GM18870 (cell line): ENCODE measurements around the gene SBF2.
"Not testable (repeated sequence)": the region's sequence is repeated elsewhere in the genome, so short reads cannot be mapped to it uniquely, and the experiment has no call there.

ENCODE experiments used
- ATAC-seq: cut with Tn5 transposase; IDR thresholded peaks from one replicate; pipeline ENCODE4 v1.9.1; 2021; ENCODE audit warnings: moderate library complexity; ENCODE audit not compliant: unreplicated experiment

Gene SBF2

GRCh38 chr11:10272132-10272531, 21.9 kb downstream of the SBF2 start:
- ATAC-seq = no peak

GRCh38 chr11:10268746-10269488, 25.1 kb downstream of the SBF2 start:
- no peak for ATAC-seq

- no peak for ATAC-seq
Measured at GRCh38 chr11:10267821-10268220, 26.2 kb downstream of the SBF2 start.

GRCh38 chr11:10265936-10266335, 28.1 kb downstream of the SBF2 start:
- no peak for ATAC-seq

- ATAC-seq = not testable (repeated sequence)
Measured at GRCh38 chr11:10264716-10265115, 29.3 kb downstream of the SBF2 start.

- no peak for ATAC-seq
Measured at GRCh38 chr11:10263929-10264328, 30.1 kb downstream of the SBF2 start.

GRCh38 chr11:10261821-10262220, 32.2 kb downstream of the SBF2 start:
- no peak for ATAC-seq

GRCh38 chr11:10257478-10257877, 36.5 kb downstream of the SBF2 start:
- ATAC-seq = no peak

GRCh38 chr11:10255388-10256125, 38.5 kb downstream of the SBF2 start:
- no peak for ATAC-seq

- not testable (repeated sequence) for ATAC-seq
Measured at GRCh38 chr11:10249448-10250131, 44.4 kb downstream of the SBF2 start.

GRCh38 chr11:10247011-10247410, 47.0 kb downstream of the SBF2 start:
- ATAC-seq = no peak

- ATAC-seq = no peak
Measured at GRCh38 chr11:10243896-10244575, 50.0 kb downstream of the SBF2 start.

GRCh38 chr11:10236840-10237239, 57.2 kb downstream of the SBF2 start:
- no peak for ATAC-seq

GRCh38 chr11:10233581-10233980, 60.4 kb downstream of the SBF2 start:
- no peak for ATAC-seq

GRCh38 chr11:10232756-10233155, 61.3 kb downstream of the SBF2 start:
- no peak for ATAC-seq

GRCh38 chr11:10231803-10232202, 62.2 kb downstream of the SBF2 start:
- not testable (repeated sequence) for ATAC-seq

- no peak for ATAC-seq
Measured at GRCh38 chr11:10225553-10225952, 68.5 kb downstream of the SBF2 start.

GRCh38 chr11:10222399-10222798, 71.6 kb downstream of the SBF2 start:
- no peak for ATAC-seq

- no peak for ATAC-seq
Measured at GRCh38 chr11:10221342-10221741, 72.7 kb downstream of the SBF2 start.

GRCh38 chr11:10211470-10211869, 82.5 kb downstream of the SBF2 start:
- ATAC-seq = no peak

GRCh38 chr11:10209326-10209725, 84.7 kb downstream of the SBF2 start:
- ATAC-seq = no peak
